ENCODE results near the gene CHRNE.

Gene CHRNE

GRCh38 chr17:4903051-4903818 is at the start of gene CHRNE:
Gene CHRNE (minus strand): TSS chr17:4903098. CDS start chr17:4903063, 35 bp downstream.
- peak; percentile 67 to 74 for DNase-seq

- no peak for DNase-seq
These were observed 48.6 kb upstream of the CHRNE start for GRCh38 chr17:4951486-4951885.

GRCh38 chr17:4950746-4951204 is 47.9 kb upstream of the CHRNE start, which contains the start of gene ENO3:
Gene ENO3 (plus strand): TSS chr17:4951119. CDS start chr17:4951830, 711 bp downstream.
- no peak for DNase-seq

- peak in 1 of 2 experiments; percentile 62 for DNase-seq
These were observed 47.3 kb upstream of the CHRNE start for GRCh38 chr17:4950075-4950745.

DNA sequence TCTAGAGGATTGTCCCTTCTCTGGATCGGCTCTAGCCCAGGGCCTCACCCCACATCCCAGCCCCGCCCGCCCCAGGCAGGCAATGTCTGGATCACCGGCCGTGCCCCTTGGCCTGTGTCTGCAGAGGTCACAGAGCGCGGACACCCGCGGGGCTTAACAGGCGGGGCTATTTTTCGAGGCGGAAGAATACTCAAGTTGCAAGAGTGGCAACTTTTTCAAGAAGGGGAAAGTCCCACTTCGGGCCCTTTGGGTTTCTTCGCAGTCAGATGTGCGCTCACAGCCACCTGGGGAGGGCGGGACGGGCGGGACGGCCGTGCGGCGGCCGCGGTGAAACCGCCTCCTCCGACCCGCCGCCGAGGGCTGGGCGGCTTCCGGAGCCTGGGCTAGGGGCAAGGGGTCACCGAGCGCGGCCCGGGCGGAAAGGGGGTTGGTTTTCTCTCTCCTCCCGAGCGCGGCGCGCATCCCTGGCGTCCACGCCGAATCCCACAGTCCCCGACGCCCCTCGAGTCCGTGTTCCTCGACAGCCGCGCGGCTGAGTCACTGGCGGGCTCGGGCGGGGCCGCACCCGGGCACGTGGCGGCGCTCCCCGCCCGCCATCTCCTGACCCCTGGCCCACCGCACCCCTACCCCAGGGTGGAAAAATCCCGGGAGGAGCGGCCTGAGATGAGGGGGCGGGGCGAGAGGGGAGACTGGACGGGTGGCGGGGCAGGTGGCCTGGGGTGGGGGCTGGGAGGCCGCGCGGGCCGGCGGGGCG is 46.6 kb upstream of the CHRNE start:
- DNase-seq: peak; percentile 32 to 62

GRCh38 chr17:4948931-4949320 is 46.0 kb upstream of the CHRNE start:
- peak; percentile 80 to 86 for DNase-seq

DNA sequence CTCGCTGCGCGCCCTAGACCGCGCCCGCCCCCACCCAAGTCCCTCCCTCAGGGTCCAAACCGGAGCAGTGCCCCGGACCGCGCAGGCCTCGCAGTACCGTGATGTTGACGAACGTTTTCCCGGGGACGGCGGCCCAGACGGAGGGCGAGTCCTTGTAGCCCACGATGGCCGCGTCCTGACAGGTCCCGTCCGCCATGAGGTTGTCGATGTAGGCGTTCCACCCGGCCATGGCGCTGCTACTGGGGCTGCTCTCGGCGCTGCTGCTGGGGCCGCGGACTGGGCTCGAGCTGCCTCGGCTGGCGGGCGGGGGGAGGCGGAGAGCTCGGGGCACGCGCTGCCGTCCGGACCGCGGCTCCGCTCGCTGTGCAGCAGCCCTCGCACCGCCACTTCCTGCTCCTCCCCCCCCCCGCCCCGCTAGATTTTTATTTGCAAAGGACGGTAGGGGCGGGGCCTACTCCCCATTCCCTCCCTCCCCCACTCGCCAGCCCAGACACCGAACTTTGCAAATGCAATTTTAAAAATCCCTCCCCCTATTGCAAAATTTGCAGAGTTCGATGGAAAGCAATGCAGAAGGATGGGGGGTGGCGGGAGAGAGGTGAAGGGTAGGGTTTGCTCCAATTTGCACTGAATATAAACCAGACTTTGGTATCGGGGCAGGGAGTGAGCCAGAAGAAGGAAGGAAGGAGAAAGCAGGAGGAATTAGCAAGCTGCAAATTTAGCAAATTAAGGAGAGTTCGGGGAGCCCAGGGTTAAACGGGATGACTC is 45.5 kb upstream of the CHRNE start, which contains the start of gene PFN1:
Gene PFN1, minus strand, starts transcription at position 365 of the 765 bp plus-strand sequence. Its CDS starts 136 bp downstream, at position 229.
- DNase-seq: peak; percentile 65 to 74

DNA sequence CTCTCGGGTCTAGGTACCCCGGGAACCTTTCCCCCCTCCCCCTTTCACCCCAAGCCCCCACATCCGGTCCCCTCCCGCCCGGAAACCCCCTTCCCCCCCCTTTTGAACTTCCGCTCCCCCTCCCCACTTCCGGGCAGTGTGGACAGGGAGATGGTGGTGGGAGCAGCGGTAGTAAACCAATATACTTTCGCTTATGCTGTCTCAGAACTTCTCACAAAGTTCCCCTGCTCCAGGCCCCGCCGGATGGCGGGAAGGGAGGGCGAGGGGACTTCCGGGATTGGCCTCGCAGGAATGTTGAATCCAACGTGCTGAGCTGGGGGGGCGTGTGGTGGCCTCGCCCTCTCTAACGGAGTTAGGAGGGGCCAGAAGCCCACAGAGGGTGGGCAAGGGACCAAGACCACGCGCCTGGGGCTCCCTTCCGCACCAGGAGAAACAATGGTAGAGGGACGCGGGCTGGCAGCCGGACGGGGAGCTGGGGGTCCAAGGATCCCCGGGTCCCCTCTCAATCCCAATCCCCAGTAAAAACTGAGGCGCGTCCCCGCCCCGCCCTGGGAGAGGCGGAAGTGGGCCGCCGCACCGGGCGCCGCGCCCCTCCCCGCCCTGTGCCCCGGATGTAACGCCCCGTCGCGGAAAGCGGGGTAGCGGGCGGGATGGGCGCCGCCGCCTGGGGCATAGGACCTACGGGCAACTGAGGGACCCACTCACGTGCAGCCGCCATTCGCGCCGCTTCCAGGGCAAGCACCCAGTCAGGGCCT is 44.7 kb upstream of the CHRNE start:
- peak in 1 of 2 experiments; percentile 38 for DNase-seq

DNA sequence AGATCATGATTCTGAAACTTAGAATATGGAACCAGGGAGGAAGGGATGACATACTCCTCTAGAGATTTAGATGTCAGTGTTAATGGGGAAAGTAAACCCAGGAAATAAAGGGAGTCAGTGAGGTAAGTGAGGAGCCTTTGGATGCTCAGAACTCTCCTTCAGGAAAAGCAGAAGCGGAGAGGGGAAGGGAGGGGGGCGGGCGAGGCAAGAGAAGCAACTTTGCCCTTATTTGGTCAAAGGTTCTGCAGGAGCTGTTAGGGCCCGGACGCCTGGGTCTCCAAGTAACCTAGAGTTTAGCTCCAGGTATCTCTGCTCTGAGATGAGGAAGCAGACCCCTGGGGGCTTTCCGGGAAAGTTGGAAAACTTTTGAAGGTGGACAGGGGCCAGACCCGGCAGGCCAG is 44.1 kb upstream of the CHRNE start:
- DNase-seq: no peak

- no peak for DNase-seq
These were observed 43.5 kb upstream of the CHRNE start for GRCh38 chr17:4946312-4946976.

DNA sequence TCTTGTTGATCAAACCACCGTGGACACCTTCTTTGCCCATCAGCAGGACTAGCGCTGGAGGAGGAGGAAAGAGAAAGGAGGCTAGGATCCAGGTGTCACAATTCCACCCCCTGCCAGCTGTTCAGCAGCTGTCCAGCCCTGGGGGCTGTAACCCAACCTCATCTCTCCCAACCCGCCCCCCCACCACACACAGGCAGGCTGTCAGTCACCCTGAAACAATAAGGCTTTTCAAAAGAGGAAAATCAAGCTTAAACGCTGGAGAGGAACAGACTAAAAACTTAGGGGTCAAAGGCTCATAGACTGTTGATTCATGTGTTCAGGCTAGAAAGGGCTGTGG is 43.0 kb upstream of the CHRNE start:
- DNase-seq: no peak

GRCh38 chr17:4945176-4945943 is 42.5 kb upstream of the CHRNE start:
- DNase-seq: no peak

DNA sequence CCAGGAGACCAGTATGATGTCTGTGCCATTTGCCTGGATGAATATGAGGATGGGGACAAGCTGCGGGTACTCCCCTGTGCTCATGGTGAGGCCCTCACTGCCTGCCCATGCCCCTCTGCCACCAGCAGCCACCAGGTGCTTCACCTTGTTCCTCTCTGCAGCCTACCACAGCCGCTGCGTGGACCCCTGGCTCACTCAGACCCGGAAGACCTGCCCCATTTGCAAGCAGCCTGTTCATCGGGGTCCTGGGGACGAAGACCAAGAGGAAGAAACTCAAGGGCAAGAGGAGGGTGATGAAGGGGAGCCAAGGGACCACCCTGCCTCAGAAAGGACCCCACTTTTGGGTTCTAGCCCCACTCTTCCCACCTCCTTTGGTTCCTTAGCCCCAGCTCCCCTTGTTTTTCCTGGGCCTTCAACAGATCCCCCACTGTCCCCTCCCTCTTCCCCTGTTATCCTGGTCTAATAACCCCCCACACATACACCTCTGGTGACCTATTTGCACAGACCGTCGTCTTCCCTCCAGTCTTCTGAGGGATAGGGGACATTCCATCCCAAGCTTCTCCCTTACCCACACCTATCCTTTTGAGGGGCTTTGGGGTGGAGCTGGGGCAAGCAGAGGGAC is 41.8 kb upstream of the CHRNE start:
- no peak for DNase-seq

DNA sequence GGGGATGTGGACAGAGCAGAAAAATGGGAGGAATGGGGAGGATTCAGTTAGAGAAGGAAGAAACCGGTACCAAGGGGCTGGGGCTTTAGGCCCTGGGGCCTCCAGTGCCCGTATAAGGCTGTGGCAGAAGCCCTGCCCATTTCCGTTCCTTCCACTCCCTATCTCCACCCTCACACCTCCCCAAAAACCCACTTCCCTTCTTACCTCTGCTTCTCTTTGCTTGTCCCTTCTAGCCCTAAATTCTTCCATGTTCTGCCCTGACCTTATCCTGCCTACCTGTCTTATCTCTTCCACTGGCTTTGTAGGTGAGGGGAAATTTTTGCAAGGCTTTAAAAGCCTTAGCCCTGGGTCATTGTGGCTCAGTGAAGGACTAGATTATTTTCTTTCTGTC is 41.3 kb upstream of the CHRNE start:
- no peak for DNase-seq

DNA sequence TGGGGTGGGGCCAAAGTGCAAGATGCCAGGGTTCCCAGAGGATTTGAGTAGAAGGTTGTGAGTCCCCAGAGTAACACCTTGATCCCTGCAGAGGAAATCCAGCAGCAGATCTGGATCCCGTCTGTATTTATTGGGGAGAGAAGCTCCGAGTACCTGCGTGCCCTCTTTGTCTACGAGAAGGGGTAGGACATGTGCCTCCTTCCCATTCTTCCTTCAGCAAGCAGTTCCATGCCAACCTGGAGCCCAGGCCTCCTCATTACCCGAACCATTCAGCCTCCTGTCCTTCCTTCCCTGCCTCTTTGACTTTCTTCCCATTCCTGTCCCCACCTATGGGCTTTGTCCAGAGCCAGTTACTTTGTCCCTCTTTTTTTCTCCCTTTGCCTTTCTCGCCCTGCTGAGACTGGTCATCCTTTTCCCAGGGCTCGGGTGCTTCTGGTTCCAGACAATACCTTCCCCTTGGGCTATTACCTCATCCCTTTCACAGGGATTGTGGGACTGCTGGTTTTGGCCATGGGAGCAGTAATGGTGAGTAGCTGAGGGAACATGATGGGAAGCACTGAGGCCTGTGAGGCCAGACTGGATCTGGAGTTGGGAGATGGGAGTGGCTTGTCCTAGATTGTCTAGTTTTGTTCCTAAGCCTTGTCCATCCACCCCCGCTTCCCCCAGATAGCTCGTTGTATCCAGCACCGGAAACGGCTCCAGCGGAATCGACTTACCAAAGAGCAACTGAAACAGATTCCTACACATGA is 40.0 kb upstream of the CHRNE start:
- DNase-seq: no peak

GRCh38 chr17:4941319-4941610 is 38.4 kb upstream of the CHRNE start:
- no peak for DNase-seq

- DNase-seq: no peak
These were observed 37.8 kb upstream of the CHRNE start for GRCh38 chr17:4940555-4941318.

- DNase-seq: peak; percentile 98 to 99
These were observed 37.1 kb upstream of the CHRNE start, which contains the start of the genes RNF167 and SLC25A11 for GRCh38 chr17:4939796-4940554. Gene RNF167 (plus strand): TSS chr17:4940268. CDS start chr17:4940910, 642 bp downstream. Gene SLC25A11 (minus strand): TSS chr17:4940046. CDS start chr17:4939910, 136 bp downstream.
